HepG2 (cell line): ENCODE results near the gene PKNOX2. TPM values are rescaled to one million over a fixed set of nuclear protein-coding genes. Genes with fewer than 3 reads are reported as not detected.

Source experiments
- ATAC-seq: fragments of 200-7000 bp; cut with Tn5 transposase; 3 replicates; pipeline ENCODE4 v1.9.1; 2020; ENCODE audit warnings: mild to moderate bottlenecking, moderate library complexity
- BruUV-seq: library from RNA; stranded (reverse); fragments of 400-500 nt; replicated peaks from 2 replicates; lab custom pipeline; 2021; lab: Mats Ljungman, UMichigan
- CTCF ChIA-PET: fragments of 300-600 bp; formaldehyde crosslinking; extraction: SDS; loops from one replicate; lab custom pipeline; 2021; ENCODE audit warnings: low total read pairs, inconsistent platforms, low intra/inter-chr PET ratio; lab: Yijun Ruan, JAX
- POLR2A ChIA-PET: fragments of 350-600 bp; sonication (Branson Sonifier 250); formaldehyde crosslinking; loops from one replicate; lab custom pipeline; 2020; ENCODE audit warnings: antibody characterized with exemption, inconsistent platforms; lab: Yijun Ruan, JAX
- DNase-seq: peaks from one replicate; pipeline ENCODE4 v3.0.0-alpha.2; 2015; ENCODE audit warnings: low spot score
- FAIRE-seq: peaks from 3 replicates; lab custom pipeline; 2011; peaks lifted over from hg19 to GRCh38; lab: Jason Lieb, UNC
- H2AFZ ChIP-seq: one replicate; pipeline ENCODE4 v1.6.1; 2011; ENCODE audit warnings: low read length, inconsistent platforms
- H3K27ac ChIP-seq: fragments of 300-600 bp; 3 replicates; pipeline ENCODE4 v1.8.0; 2011; ENCODE audit warnings: mixed run types, mild to moderate bottlenecking, mixed read lengths, low read length, inconsistent platforms; ENCODE audit not compliant: insufficient read depth; ENCODE audit errors: extremely low read length
- H3K27me3 ChIP-seq, 2 experiments: fragments of 200-600 bp in 1 of 2; 2 replicates in 1 of 2; 3 replicates in 1 of 2; pipeline versions ENCODE4 v1.6.0 to v1.8.0; 2011; ENCODE audit warnings: low read length in 2 of 2, mild to moderate bottlenecking in 2 of 2, moderate library complexity in 2 of 2, inconsistent platforms in 1 of 2; ENCODE audit not compliant: insufficient read depth in 2 of 2, control insufficient read depth in 1 of 2
- H3K36me3 ChIP-seq, 2 experiments: fragments of 200-600 bp in 1 of 2; replicated peaks in 1 of 2; 2 replicates in 1 of 2; 3 replicates in 1 of 2; pipeline versions ENCODE4 v1.5.1 to v1.8.0; 2011; ENCODE audit warnings: low read length in 2 of 2, inconsistent platforms in 1 of 2; ENCODE audit not compliant: insufficient read depth in 2 of 2, control insufficient read depth in 1 of 2
- H3K4me1 ChIP-seq: 2 replicates; pipeline ENCODE4 v1.5.1; 2012; ENCODE audit warnings: low read length, inconsistent platforms; ENCODE audit not compliant: insufficient read depth
- H3K4me2 ChIP-seq: 2 replicates; pipeline ENCODE4 v1.6.0; 2011; ENCODE audit warnings: low read depth, low read length, inconsistent platforms
- H3K4me3 ChIP-seq, 3 experiments: fragments of 200-600 bp in 1 of 3; sonication (generic), shearing (Covaris generic) in 1 of 3; replicated peaks in 1 of 3; 2 replicates each; pipeline ENCODE4 v1.5.1; 2011 to 2016; ENCODE audit warnings: low read length in 3 of 3, inconsistent platforms in 2 of 3, low read depth in 2 of 3, mild to moderate bottlenecking in 2 of 3, control low read depth in 1 of 3, mixed read lengths in 1 of 3; ENCODE audit not compliant: insufficient read depth in 1 of 3
- H3K79me2 ChIP-seq: one replicate; pipeline ENCODE4 v1.6.1; 2011; ENCODE audit warnings: low read length, inconsistent platforms; ENCODE audit not compliant: insufficient read depth
- H3K9ac ChIP-seq: 2 replicates; pipeline ENCODE4 v1.6.0; 2011; ENCODE audit warnings: mild to moderate bottlenecking, low read depth, low read length, inconsistent platforms; ENCODE audit not compliant: insufficient read depth
- H3K9me3 ChIP-seq: 2 replicates; pipeline ENCODE4 v1.5.1; 2012; ENCODE audit warnings: mild to moderate bottlenecking, low read length
- H4K20me1 ChIP-seq: 2 replicates; pipeline ENCODE4 v1.6.0; 2011; ENCODE audit warnings: inconsistent platforms, mild to moderate bottlenecking, low read length, moderate library complexity; ENCODE audit not compliant: insufficient read depth
- ZSCAN21 ChIP-seq: sonication (generic); formaldehyde crosslinking; IDR thresholded peaks from 2 replicates; pipeline ENCODE4 v1.8.0; 2022; ENCODE audit warnings: mild to moderate bottlenecking, missing genetic modification reagents, moderate library complexity, borderline replicate concordance
- WGBS: methylation state at CpG from one replicate; pipeline ENCODE4 v1.1.6; 2017; ENCODE audit warnings: low lambda C conversion rate; 5-methylcytosine and 5-hydroxymethylcytosine counted together
- in situ Hi-C: cut with HindIII; loops from 2 replicates; pipeline ENCODE4 v1.10.0; 2017; ENCODE audit warnings: low pct_unique_long_range_greater_than_20kb; ENCODE audit not compliant: extremely low pct_ligation_motif_present
- intact Hi-C: fragments of 100-400 bp; cut with micrococcal nuclease; formaldehyde crosslinking; loops from one replicate; pipeline ENCODE4 v1.10.0; 2022; ENCODE audit not compliant: unreplicated experiment
- polyA plus RNA-seq, 8 experiments: library from polyadenylated mRNA; depleted of rRNA in 3 of 8; stranded (reverse) in 7 of 8; unstranded in 1 of 8; fragments of >200 nt; fragmentation: Illumina TruSeq in 4 of 8; extraction: Trizol in 4 of 8; gene quantifications; 2 replicates each; pipeline versions ENCODE4 v1.2.1 to v1.2.3, GENCODE V29; 2011 to 2016; ENCODE audit warnings: low read depth in 4 of 8, missing spikeins in 1 of 8, mixed read lengths in 1 of 8; ENCODE audit not compliant: insufficient read depth in 1 of 8
- small RNA-seq, 3 experiments: library from RNA; depleted of rRNA; stranded (forward); fragments of <200 nt; gene quantifications; one replicate each; pipeline ENCODE3, GENCODE V24; 2012; ENCODE audit warnings: low read depth in 2 of 3, low replicate concordance in 1 of 3; ENCODE audit not compliant: insufficient read length in 3 of 3, insufficient read depth in 2 of 3
- total RNA-seq, 5 experiments: library from RNA; depleted of rRNA; stranded (reverse); fragments of >200 nt; fragmentation: Illumina TruSeq; extraction: Trizol; gene quantifications; 2 replicates each; pipeline ENCODE4 v1.2.3, GENCODE V29; 2016; ENCODE audit warnings: low read depth in 1 of 5

PKNOX2 gene
- total and polyA plus RNA-seq, 2 of the 13 experiments (the other 11 are each of a cell fraction or from before 2014, with no cell fraction given): not detected

DNA sequence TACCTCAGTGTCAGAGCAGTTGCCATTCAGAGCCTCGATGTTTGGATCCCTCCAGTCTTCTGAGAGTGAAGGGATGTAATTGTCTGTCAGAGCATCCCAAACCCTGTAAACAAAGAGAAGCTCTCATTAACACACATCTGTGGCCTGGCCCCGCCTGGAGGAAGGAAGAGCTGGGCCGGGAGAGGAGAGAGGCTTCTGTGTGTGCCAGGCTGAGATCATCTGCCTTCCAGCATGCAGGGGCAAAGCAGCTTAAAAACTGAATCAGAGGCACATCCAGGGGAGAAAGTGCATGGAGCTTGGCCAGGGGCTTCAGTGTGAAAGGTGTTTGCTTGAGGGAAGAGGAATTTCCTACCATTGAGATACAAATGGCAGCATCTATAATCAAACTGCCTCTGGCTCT lies 317.0 kb downstream of the PKNOX2 start:
- WGBS: 17% methylated on average over 3 of the region's 3 CpGs
- POLR2A ChIA-PET: no interaction called here
- no peak for TF ChIP-seq ZSCAN21 (CRISPR knock-in tag)
- Histone ChIP-seq H3K9me3 (no peaks in the 10 kb centered on the region), H3K4me3 (no peak overlapping the region), H3K36me3 (no peaks in the 10 kb centered on the region), H3K27me3 (peaks cover 0 to 20% of the 10 kb centered on the region in 2 experiments; a peak in 1 of 5 replicates), H3K9ac (no peak overlapping the region), H4K20me1 (no peaks in the 10 kb centered on the region), H3K4me1 (no peaks in the 10 kb centered on the region), H2AFZ (no peak overlapping the region), H3K79me2 (no peaks in the 10 kb centered on the region), H3K27ac (no peak overlapping the region), H3K4me2 (no peak overlapping the region)
- ATAC-seq (no peak), DNase-seq (no peak), FAIRE-seq (no peak)
- intact Hi-C loops: no loop called here
- in situ Hi-C loops: no loop called here
- CTCF ChIA-PET: no interaction called here
- no TSS peak for BruUV-seq

Small RNAs within 50 kb of the gene (small RNA-seq; reads per million reads assigned to genes)
- 0 reads per million in 3 experiments for gene RNU6-321P

Other genes starting within 250 kb of the PKNOX2 start
- gene HEPN1, start 245.5 kb upstream of the PKNOX2 start, total RNA-seq (2016; rRNA removed; fragmentation: Illumina TruSeq; extraction: Trizol): not detected in 2 replicates
- not detected in 2 replicates for gene HEPN1, start 245.5 kb upstream of the PKNOX2 start, polyA plus RNA-seq (2011; rRNA removed)
- gene HEPACAM, start 228.7 kb upstream of the PKNOX2 start, total RNA-seq (2016; rRNA removed; fragmentation: Illumina TruSeq; extraction: Trizol): 58.5 and 66.9 TPM in 2 replicates
- gene HEPACAM, start 228.7 kb upstream of the PKNOX2 start, polyA plus RNA-seq (2011; rRNA removed): 74.8 and 121 TPM in 2 replicates
- gene CCDC15, start 210.5 kb upstream of the PKNOX2 start, total RNA-seq (2016; rRNA removed; fragmentation: Illumina TruSeq; extraction: Trizol): 4.6 and 6.5 TPM in 2 replicates
- 1.2 and 2.2 TPM in 2 replicates for gene CCDC15, start 210.5 kb upstream of the PKNOX2 start, polyA plus RNA-seq (2011; rRNA removed)
- gene SLC37A2, start 101.4 kb upstream of the PKNOX2 start, total RNA-seq (2016; rRNA removed; fragmentation: Illumina TruSeq; extraction: Trizol): 1.8 and 4.6 TPM in 2 replicates
- gene SLC37A2, start 101.4 kb upstream of the PKNOX2 start, polyA plus RNA-seq (2011; rRNA removed): 3.8 and 7.1 TPM in 2 replicates
- gene TMEM218, start 53.1 kb upstream of the PKNOX2 start, total RNA-seq (2016; rRNA removed; fragmentation: Illumina TruSeq; extraction: Trizol): 14.0 and 14.2 TPM in 2 replicates
- 10.0 and 11.8 TPM in 2 replicates for gene TMEM218, start 53.1 kb upstream of the PKNOX2 start, polyA plus RNA-seq (2011; rRNA removed)